RPMI7951 (cell line): Measurements from ENCODE around the gene SLIT3. TPM values are rescaled to one million over a fixed set of nuclear protein-coding genes. Genes with fewer than 3 reads are reported as not detected.
A peak's percentile ranks its signal among the peaks of the same experiment; 100 is the strongest.

Source experiments
- DNase-seq: peaks from one replicate; pipeline ENCODE4 v3.0.0-alpha.2; 2012; ENCODE audit warnings: low read depth
- total RNA-seq: library from RNA; depleted of rRNA; stranded (reverse); fragments of >200 nt; shearing (Covaris generic); gene quantifications from 2 replicates; pipeline ENCODE4 v1.2.3, GENCODE V29; 2014

Gene SLIT3
- total RNA-seq, 1 experiment from 2014 or later: 0.72 TPM

- DNase-seq: no peak
Measured at GRCh38 chr5:168798065-168799023, 502.6 kb downstream of the SLIT3 start.

GRCh38 chr5:168796593-168797580 is 504.1 kb downstream of the SLIT3 start:
- DNase-seq: no peak

DNA sequence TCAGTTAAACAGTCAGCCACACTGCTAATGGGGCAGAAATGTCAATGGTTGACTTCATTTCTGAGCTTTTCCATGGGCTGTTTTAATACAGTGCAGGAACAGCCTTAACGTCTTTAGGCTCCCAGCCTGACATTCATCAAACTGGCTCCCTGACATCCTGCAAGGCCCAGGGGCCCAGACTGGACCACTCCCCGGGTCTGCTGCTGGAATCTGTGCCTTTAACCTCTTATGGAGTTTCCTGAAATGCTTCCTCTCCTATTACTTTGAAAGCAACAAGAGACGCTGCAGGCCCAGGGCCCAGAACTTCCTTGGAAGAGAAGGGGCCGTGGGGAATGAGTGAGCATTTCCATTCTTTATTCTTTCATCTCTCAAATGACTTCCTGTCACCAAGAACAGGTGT is 504.9 kb downstream of the SLIT3 start:
- DNase-seq: no peak

GRCh38 chr5:168793841-168794837 is 506.8 kb downstream of the SLIT3 start:
- DNase-seq: peak; percentile 42

- no peak for DNase-seq
Measured at GRCh38 chr5:168792678-168793077, 508.3 kb downstream of the SLIT3 start.

DNA sequence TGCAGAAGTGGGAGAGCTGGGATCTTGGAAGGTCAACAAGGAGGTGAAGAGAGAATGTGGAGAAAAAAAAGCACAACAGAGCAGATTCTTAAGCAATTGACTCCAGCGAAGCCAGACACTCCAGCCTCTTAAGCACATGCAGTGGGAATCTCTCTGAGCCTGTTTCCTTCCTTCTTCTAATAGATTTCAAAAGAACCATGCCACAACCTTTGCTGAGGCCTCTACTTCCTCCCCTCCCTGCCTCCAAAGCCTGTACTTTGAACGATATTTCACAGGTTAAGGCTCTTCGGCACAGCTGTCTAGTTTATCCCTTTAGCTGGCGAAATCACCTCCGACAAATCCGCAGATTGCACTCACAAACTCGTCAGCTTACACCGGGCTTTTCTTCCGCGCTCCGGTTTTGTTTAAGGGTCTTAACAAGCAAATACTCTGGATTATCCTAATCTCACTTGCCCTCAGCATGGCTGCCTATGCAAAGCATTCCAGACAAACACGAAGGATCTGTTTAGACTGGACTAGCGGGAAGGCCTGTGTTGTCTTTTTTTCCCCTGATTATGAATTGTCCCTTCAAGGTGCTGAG is 510.2 kb downstream of the SLIT3 start:
- no peak for DNase-seq

DNA sequence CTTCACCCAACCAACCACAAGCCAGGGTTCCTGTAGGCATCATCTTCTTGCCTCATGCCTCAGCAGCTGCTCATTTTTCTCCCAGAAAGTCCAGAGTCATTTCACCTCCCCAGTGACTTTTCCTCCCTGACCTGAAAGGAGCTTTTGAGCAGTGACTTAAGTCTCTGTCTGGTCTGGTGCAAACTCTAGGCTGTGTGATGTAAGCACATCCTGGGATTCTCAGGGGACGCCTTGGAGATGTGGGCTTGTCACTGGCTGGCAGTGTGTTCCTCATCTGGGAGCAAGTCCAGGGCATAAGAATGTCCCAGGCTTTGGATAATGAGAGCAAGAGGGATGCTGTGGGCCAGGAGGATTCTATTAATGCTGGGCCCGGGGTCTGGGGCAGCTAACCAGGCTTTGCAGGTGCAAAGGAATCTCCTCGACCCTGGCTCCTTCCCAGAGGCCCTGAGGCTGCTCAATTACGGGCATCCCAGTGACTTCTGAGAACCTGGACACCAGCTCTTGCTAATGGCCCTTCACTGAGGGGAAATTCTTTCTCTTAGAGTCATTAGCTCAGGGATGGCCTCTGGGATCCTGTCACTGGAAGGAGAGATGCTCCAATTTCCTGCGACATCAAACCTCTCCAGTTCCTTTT is 510.8 kb downstream of the SLIT3 start:
- DNase-seq: no peak

DNA sequence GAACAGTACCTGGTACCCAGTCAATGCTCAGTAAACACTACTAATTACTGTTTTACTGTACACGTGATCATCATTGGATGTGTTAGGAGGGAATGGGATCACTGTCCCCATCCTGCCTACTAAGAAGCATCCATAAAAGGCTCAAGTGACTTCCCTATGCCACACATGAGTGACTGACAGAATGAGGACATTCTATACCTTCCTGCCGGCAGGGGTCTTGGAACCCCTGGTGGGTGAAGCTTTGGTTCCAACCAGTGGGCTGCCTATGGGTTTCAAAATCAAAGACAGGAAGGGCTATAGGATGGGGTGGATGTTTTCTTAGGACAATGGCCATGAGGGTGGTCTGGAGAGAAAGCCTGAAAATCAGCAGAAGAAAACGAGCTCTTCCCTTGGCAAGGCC is 512.2 kb downstream of the SLIT3 start:
- DNase-seq: no peak

- DNase-seq: no peak
Measured at GRCh38 chr5:168788107-168788506, 512.8 kb downstream of the SLIT3 start.

DNA sequence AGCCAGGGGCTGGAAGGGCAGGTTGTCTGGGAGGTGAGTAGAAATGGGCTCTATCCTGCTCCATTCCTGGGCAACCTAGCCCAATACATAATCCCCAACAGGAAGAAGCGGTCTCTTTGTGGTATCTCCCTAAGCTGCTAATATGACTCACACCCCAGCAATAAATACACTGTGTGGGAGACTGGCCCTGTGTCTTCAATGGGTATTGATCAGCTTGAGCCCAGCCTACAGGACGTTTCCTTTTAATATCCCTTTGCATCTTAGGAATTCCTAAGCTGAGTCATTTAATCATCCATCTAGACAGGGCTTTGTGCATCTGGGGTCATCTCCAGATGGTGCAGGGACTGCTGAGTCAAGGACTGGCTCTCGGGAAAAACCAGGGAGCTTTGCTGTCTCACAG is 514.8 kb downstream of the SLIT3 start:
- DNase-seq: peak; percentile 24

DNA sequence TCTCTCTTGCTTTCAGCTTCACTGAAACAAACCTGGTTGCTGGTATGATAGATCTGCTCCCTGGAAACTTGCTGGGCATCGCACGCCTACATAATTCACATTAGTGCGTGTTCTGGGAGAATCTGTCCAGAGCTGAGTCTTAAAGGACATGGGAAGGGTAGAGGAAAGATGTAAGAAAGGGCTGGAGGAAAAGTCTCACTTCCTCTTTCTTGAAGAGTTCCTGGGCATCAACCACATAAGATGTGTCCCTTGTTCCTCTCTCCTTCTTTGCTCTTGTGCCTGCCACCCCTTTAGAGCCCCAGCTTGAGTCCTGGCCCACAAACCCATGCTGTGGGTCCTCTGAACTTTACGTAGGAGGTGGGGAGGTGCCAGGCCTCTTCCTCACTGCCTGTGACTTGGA is 516.5 kb downstream of the SLIT3 start:
- DNase-seq: no peak

DNA sequence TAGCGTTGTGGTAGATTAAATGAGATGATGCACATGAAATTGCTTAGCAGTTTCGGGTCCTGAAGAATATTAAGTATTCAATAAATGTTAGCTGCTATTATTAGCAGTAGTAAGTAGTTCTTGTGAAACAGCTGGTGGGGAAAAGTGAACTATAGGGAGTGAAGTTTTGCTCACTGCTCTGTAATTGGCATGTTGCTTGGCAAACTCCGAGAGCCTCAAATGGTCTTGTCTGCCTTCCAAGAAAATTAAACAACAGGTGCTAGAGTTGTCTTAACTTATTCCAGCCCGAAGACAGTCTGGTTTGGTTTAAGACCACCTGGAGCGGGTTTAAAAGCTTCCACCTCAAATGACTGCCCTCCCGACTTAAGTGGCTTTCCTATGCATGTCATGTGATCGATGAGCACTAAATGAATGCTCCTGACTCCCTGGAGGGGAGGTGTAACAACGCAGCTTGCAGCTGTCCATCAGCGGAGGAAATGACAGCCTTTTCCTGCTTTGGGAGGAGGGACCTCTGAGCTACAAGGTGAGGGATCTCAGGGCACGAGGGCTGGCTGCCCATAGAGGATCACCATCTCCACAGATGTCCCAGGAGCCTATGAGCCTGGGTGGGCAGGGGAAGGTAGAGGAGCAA is 518.9 kb downstream of the SLIT3 start:
- no peak for DNase-seq

- DNase-seq: no peak
Measured at GRCh38 chr5:168780888-168781287, 520.1 kb downstream of the SLIT3 start.

GRCh38 chr5:168779333-168779732 is 521.6 kb downstream of the SLIT3 start:
- no peak for DNase-seq

DNA sequence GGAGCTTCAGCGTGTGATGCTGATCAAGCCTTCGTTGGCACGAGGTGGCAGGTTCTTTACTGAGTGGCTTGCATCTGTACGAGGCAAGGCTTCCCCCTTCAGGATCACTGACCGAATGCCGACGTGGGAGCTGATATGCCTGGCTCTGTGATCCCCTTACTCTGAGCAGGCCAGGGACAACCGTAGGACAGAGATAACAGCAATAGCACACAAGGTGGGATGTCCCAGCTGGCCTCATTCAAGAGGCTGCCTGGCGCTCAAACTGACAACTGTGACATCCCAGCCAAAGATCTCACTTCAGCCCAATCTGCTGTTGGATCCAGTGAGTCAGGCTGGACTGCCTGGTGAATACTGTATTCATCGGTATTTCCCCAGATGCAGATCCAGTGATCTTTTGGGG is 522.4 kb downstream of the SLIT3 start:
- no peak for DNase-seq

GRCh38 chr5:168777651-168778050 is 523.3 kb downstream of the SLIT3 start:
- no peak for DNase-seq

- no peak for DNase-seq
Measured at GRCh38 chr5:168776070-168776469, 524.9 kb downstream of the SLIT3 start.

GRCh38 chr5:168773226-168773625 is 527.7 kb downstream of the SLIT3 start:
- no peak for DNase-seq

DNA sequence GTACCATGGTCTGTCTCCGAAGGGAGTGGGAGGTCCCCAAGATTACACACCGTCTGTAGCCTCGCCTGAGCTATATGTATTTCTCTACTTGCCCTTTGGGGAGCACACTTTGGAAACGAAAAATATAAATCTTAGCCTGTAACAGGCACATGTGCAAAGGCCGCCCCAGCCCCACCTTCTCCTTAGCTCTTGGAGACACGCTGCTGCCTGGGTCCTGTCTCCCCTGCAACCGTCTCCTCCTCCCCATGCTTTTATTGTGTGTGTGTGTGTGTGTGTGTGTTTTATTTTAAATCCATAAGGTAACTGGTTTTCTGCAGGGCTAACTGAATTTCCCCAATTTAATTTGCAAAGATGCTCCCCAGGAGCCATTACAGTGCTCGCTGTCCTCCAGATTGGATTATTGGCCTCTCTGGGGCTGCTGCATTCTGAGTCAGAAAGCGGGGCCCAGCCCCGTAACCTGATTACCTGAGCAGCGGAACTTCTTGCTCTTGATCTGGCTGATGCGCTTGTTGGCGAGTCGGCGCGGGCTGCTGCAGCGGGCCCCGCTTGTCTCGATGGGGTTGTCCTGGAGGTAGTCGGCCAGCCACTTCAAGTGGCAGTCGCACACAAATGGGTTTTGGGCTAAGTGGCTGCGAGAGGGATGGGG is 528.5 kb downstream of the SLIT3 start:
- no peak for DNase-seq
